HEK293 (cell line): ENCODE data around the gene ARID3A.

Source experiments
- CTCF ChIA-PET: fragments of 350-600 bp; formaldehyde crosslinking; extraction: SDS; loops from one replicate; lab custom pipeline; 2021; ENCODE audit warnings: antibody characterized with exemption; lab: Yijun Ruan, JAX
- POLR2A ChIA-PET: fragments of 300-600 bp; formaldehyde crosslinking; extraction: SDS; loops from one replicate; lab custom pipeline; 2020; ENCODE audit warnings: antibody characterized with exemption, inconsistent platforms; lab: Yijun Ruan, JAX
- H3K27ac ChIP-seq: fragments of 200-500 bp; sonication (Bioruptor generic); 2 replicates; pipeline ENCODE4 v1.5.1; 2014; ENCODE audit warnings: low read depth, low read length, control low read depth, inconsistent platforms; ENCODE audit errors: extremely low read depth
- H3K36me3 ChIP-seq, 2 experiments: fragments of 200-500 bp in 1 of 2; sonication (Bioruptor generic) in 1 of 2; 1 replicate in 1 of 2; 2 replicates in 1 of 2; pipeline ENCODE4 v1.5.1; 2014 to 2017; ENCODE audit warnings: inconsistent platforms in 2 of 2, low read length in 2 of 2; ENCODE audit not compliant: control insufficient read depth in 2 of 2, insufficient read depth in 1 of 2
- H3K4me1 ChIP-seq: fragments of 200-500 bp; sonication (Bioruptor generic); 2 replicates; pipeline ENCODE4 v1.5.1; 2014; ENCODE audit warnings: mild to moderate bottlenecking, low read length, inconsistent platforms; ENCODE audit not compliant: control insufficient read depth, insufficient read depth
- H3K4me3 ChIP-seq: 2 replicates; pipeline ENCODE4 v1.5.1; 2011; ENCODE audit warnings: low read depth, mild to moderate bottlenecking, control low read depth, low read length, moderate library complexity
- H3K9me3 ChIP-seq: fragments of 200-500 bp; sonication (Bioruptor generic); 2 replicates; pipeline ENCODE4 v1.5.1; 2014; ENCODE audit warnings: low read depth, low read length, inconsistent platforms; ENCODE audit not compliant: control insufficient read depth, insufficient read depth
- GLIS1 ChIP-seq: fragments of 450-650 bp; formaldehyde crosslinking; IDR thresholded peaks from 2 replicates; pipeline ENCODE4 v1.5.1; 2016; ENCODE audit warnings: missing biosample characterization, missing genetic modification characterization
- GLIS2 ChIP-seq: fragments of 450-650 bp; formaldehyde crosslinking; IDR thresholded peaks from 2 replicates; pipeline ENCODE4 v1.5.1; 2016; ENCODE audit warnings: missing biosample characterization, missing genetic modification characterization
- KLF10 ChIP-seq: fragments of 450-650 bp; IDR thresholded peaks from 2 replicates; pipeline ENCODE4 v1.5.1; 2018; ENCODE audit warnings: missing biosample characterization, mild to moderate bottlenecking, missing genetic modification characterization
- MZF1 ChIP-seq: fragments of 450-650 bp; formaldehyde crosslinking; IDR thresholded peaks from 2 replicates; pipeline ENCODE4 v1.5.1; 2017; ENCODE audit warnings: missing biosample characterization, missing genetic modification characterization, borderline replicate concordance
- OSR2 ChIP-seq: fragments of 450-650 bp; formaldehyde crosslinking; IDR thresholded peaks from 2 replicates; pipeline ENCODE4 v1.5.1; 2016; ENCODE audit warnings: missing biosample characterization, missing genetic modification characterization
- SALL2 ChIP-seq: fragments of 450-650 bp; formaldehyde crosslinking; IDR thresholded peaks from 2 replicates; pipeline ENCODE4 v1.5.0; 2017; ENCODE audit warnings: missing biosample characterization, mild to moderate bottlenecking, missing genetic modification characterization, borderline replicate concordance
- SP3 ChIP-seq: fragments of 450-650 bp; formaldehyde crosslinking; IDR thresholded peaks from 2 replicates; pipeline ENCODE4 v1.5.1; 2016; ENCODE audit warnings: missing biosample characterization, missing genetic modification characterization
- YY2 ChIP-seq: fragments of 450-650 bp; formaldehyde crosslinking; IDR thresholded peaks from 2 replicates; pipeline ENCODE4 v1.5.1; 2016; ENCODE audit warnings: missing biosample characterization, missing genetic modification characterization
- ZBTB20 ChIP-seq: fragments of 450-650 bp; formaldehyde crosslinking; IDR thresholded peaks from 2 replicates; pipeline ENCODE4 v1.5.1; 2016; ENCODE audit warnings: missing biosample characterization, missing genetic modification characterization
- ZBTB6 ChIP-seq: fragments of 450-650 bp; formaldehyde crosslinking; IDR thresholded peaks from 2 replicates; pipeline ENCODE4 v1.5.1; 2017; ENCODE audit warnings: missing biosample characterization, missing genetic modification characterization
- ZBTB7A ChIP-seq: fragments of 450-650 bp; formaldehyde crosslinking; IDR thresholded peaks from 2 replicates; pipeline ENCODE4 v1.5.1; 2016; ENCODE audit warnings: low read depth, missing biosample characterization, missing genetic modification characterization
- ZIC2 ChIP-seq: fragments of 450-650 bp; formaldehyde crosslinking; IDR thresholded peaks from 2 replicates; pipeline ENCODE4 v1.5.1; 2016; ENCODE audit warnings: missing biosample characterization, missing genetic modification characterization
- ZNF211 ChIP-seq: fragments of 450-650 bp; formaldehyde crosslinking; IDR thresholded peaks from 2 replicates; pipeline ENCODE4 v1.5.1; 2016; ENCODE audit warnings: low read depth, missing biosample characterization, missing genetic modification characterization
- ZNF214 ChIP-seq: fragments of 450-650 bp; formaldehyde crosslinking; IDR thresholded peaks from 2 replicates; pipeline ENCODE4 v1.5.1; 2017; ENCODE audit warnings: missing biosample characterization, mild to moderate bottlenecking, missing genetic modification characterization, borderline replicate concordance
- ZNF221 ChIP-seq: fragments of 450-650 bp; formaldehyde crosslinking; IDR thresholded peaks from 2 replicates; pipeline ENCODE4 v1.5.1; 2017; ENCODE audit warnings: missing biosample characterization, missing genetic modification characterization, borderline replicate concordance
- ZNF223 ChIP-seq: fragments of 450-650 bp; formaldehyde crosslinking; IDR thresholded peaks from 2 replicates; pipeline ENCODE4 v1.5.1; 2016; ENCODE audit warnings: missing biosample characterization, missing genetic modification characterization
- ZNF292 ChIP-seq: fragments of 450-650 bp; formaldehyde crosslinking; IDR thresholded peaks from 2 replicates; pipeline ENCODE4 v1.5.1; 2016; ENCODE audit warnings: low read depth, missing biosample characterization, missing genetic modification characterization, borderline replicate concordance
- ZNF404 ChIP-seq: fragments of 450-650 bp; formaldehyde crosslinking; IDR thresholded peaks from 2 replicates; pipeline ENCODE4 v1.5.1; 2017; ENCODE audit warnings: missing biosample characterization, missing genetic modification characterization
- ZNF423 ChIP-seq: fragments of 450-650 bp; formaldehyde crosslinking; IDR thresholded peaks from 2 replicates; pipeline ENCODE4 v1.5.1; 2016; ENCODE audit warnings: missing biosample characterization, missing genetic modification characterization
- ZNF548 ChIP-seq: fragments of 450-650 bp; formaldehyde crosslinking; IDR thresholded peaks from 2 replicates; pipeline ENCODE4 v1.5.1; 2016; ENCODE audit warnings: missing biosample characterization, missing genetic modification characterization
- ZNF677 ChIP-seq: fragments of 450-650 bp; IDR thresholded peaks from 2 replicates; pipeline ENCODE4 v1.5.0; 2018; ENCODE audit warnings: missing biosample characterization, mild to moderate bottlenecking, missing genetic modification characterization, moderate library complexity
- ZNF76 ChIP-seq: fragments of 450-650 bp; formaldehyde crosslinking; IDR thresholded peaks from 2 replicates; pipeline ENCODE4; 2016; ENCODE audit warnings: low read depth, missing biosample characterization, missing genetic modification characterization, borderline replicate concordance
- ZNF785 ChIP-seq: fragments of 450-650 bp; formaldehyde crosslinking; IDR thresholded peaks from 2 replicates; pipeline ENCODE4 v1.5.1; 2016; ENCODE audit warnings: missing biosample characterization, missing genetic modification characterization
- ZXDB ChIP-seq: fragments of 450-650 bp; formaldehyde crosslinking; IDR thresholded peaks from 2 replicates; pipeline ENCODE4 v1.5.1; 2016; ENCODE audit warnings: missing biosample characterization, missing genetic modification characterization
- TF ChIP-seq, protein P1 (sequence below): fragments of 450-650 bp; formaldehyde crosslinking; IDR thresholded peaks from 2 replicates; pipeline ENCODE4 v1.5.1; 2016; ENCODE audit warnings: missing biosample characterization, missing genetic modification characterization
- TF ChIP-seq, protein P2 (sequence below): fragments of 450-650 bp; IDR thresholded peaks from 2 replicates; pipeline ENCODE4 v1.5.1; 2018; ENCODE audit warnings: missing biosample characterization, missing genetic modification characterization
- TF ChIP-seq, protein P3 (sequence below): fragments of 450-650 bp; formaldehyde crosslinking; IDR thresholded peaks from 2 replicates; pipeline ENCODE4 v1.5.1; 2016; ENCODE audit warnings: missing biosample characterization, missing genetic modification characterization

ARID3A gene

DNA sequence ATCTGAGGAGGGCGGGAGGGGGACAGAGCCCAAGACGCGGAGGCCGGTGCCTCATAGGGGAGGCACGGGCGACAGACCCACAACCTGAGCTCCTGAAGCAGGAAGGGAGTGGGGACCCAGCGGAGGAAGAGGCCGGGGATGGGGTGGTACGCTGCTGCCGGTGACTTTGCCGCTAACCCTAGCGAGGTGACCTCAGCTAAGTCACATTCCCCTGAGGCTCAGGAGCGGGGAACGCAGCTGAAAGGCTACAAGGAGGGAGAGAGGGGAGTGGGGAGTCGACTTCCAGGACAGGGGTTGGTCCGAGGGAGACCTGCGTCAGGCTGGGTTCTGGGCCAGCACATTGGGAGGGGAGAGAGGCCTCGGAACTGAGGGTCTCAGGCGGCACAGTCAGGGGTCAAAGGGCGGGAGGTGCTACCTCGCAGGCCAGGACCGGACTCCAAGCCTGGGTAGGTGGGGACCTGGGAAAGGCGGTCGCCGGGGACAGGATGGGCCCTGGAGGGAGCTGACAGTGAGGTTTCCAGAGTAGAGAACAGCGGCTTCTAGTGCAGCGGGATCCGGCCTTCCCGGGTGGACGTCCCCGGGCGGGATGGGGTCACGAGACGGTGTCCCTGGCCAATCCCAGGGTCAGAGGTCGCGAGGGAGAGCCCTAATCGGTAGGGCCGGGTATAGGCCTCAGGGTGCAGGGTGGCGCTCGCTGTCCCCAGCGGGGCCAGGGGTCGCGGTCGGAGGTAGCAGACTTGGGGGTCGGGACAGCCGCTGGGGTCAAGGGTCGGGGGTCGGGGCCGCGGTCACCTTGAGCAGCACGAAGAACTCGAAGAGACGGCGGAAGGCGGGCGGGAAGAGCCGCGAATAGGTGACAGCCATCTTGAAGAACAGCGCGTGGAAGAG is 94.4 kb downstream of the ARID3A start (continued):
- TF ChIP-seq SP3 (no peak; the same call in 1 of the 2 replicates), ZBTB20 (peak; percentile 15; the same call in 1 of the 2 replicates), ZXDB (tag by site-specific recombination) (no peak), ZIC2 (tag by site-specific recombination) (no peak)
- TF ChIP-seq, protein P1, sequence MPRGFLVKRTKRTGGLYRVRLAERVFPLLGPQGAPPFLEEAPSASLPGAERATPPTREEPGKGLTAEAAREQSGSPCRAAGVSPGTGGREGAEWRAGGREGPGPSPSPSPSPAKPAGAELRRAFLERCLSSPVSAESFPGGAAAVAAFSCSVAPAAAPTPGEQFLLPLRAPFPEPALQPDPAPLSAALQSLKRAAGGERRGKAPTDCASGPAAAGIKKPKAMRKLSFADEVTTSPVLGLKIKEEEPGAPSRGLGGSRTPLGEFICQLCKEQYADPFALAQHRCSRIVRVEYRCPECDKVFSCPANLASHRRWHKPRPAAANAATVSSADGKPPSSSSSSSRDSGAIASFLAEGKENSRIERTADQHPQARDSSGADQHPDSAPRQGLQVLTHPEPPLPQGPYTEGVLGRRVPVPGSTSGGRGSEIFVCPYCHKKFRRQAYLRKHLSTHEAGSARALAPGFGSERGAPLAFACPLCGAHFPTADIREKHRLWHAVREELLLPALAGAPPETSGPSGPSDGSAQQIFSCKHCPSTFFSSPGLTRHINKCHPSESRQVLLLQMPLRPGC (tag by site-specific recombination), result no peak; the same call in 1 of the 2 replicates
- TF ChIP-seq, protein P2, sequence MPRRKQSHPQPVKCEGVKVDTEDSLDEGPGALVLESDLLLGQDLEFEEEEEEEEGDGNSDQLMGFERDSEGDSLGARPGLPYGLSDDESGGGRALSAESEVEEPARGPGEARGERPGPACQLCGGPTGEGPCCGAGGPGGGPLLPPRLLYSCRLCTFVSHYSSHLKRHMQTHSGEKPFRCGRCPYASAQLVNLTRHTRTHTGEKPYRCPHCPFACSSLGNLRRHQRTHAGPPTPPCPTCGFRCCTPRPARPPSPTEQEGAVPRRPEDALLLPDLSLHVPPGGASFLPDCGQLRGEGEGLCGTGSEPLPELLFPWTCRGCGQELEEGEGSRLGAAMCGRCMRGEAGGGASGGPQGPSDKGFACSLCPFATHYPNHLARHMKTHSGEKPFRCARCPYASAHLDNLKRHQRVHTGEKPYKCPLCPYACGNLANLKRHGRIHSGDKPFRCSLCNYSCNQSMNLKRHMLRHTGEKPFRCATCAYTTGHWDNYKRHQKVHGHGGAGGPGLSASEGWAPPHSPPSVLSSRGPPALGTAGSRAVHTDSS (tag by site-specific recombination), result no peak

- peak within 1 kb of the TSS; percentile 80 for H3K27ac ChIP-seq
- peaks cover 7% of the 10 kb centered on the region for H3K4me1 ChIP-seq
- peak within 1 kb of the TSS; percentile 86 for H3K4me3 ChIP-seq
- peaks cover 0 to 20% of the 10 kb centered on the region in 2 experiments; a peak in 1 of 3 replicates for H3K36me3 ChIP-seq
- ChIA-PET POLR2A (interaction anchor here (0.7 kb wide), 2 partner anchors 9 to 69 kb away, joined by 3 read pairs; no protein-coding TSS in a partner anchor), CTCF (interaction anchor here (0.6 to 1.1 kb wide), 3 partner anchors 44 to 92 kb away, joined by 3 read pairs; no protein-coding TSS in a partner anchor)
- no peaks in the 10 kb centered on the region for H3K9me3 ChIP-seq
- no peak for TF ChIP-seq ZBTB7A (tag by site-specific recombination)
- TF ChIP-seq MZF1 (tag by site-specific recombination), result no peak
- TF ChIP-seq SP3, result peak; percentile 93; the same call in 1 of the 2 replicates
- TF ChIP-seq GLIS1 (tag by site-specific recombination), result peak; percentile 95
- no peak for TF ChIP-seq ZNF548
- peak; percentile 97 for TF ChIP-seq GLIS2
- no peak for TF ChIP-seq ZNF292 (tag by site-specific recombination)
- no peak for TF ChIP-seq ZNF785
- 0 out of 2 replicates have a peak, but pooled peaks have one; percentile 53 for TF ChIP-seq ZNF677 (tag by site-specific recombination)
- no peak; the same call in 1 of the 2 replicates for TF ChIP-seq KLF10
- no peak for TF ChIP-seq ZNF214
- peak; percentile 81 for TF ChIP-seq ZIC2 (tag by site-specific recombination)
- peak; percentile 78 for TF ChIP-seq YY2 (tag by site-specific recombination)
- TF ChIP-seq ZNF221 (tag by site-specific recombination), result 0 out of 2 replicates have a peak, but pooled peaks have one; percentile 4
- no peak for TF ChIP-seq SALL2 (tag by site-specific recombination)
- TF ChIP-seq OSR2, result no peak
- peak; percentile 14; the same call in 1 of the 2 replicates for TF ChIP-seq ZBTB6 (tag by site-specific recombination)
- no peak for TF ChIP-seq ZNF223 (tag by site-specific recombination)
- no peak for TF ChIP-seq ZNF211
- peak; percentile 100 for TF ChIP-seq ZNF76 (tag by site-specific recombination)
- TF ChIP-seq ZNF404 (tag by site-specific recombination), result no peak
- peak; percentile 98 for TF ChIP-seq ZNF423 (tag by site-specific recombination)
- TF ChIP-seq, protein P3, sequence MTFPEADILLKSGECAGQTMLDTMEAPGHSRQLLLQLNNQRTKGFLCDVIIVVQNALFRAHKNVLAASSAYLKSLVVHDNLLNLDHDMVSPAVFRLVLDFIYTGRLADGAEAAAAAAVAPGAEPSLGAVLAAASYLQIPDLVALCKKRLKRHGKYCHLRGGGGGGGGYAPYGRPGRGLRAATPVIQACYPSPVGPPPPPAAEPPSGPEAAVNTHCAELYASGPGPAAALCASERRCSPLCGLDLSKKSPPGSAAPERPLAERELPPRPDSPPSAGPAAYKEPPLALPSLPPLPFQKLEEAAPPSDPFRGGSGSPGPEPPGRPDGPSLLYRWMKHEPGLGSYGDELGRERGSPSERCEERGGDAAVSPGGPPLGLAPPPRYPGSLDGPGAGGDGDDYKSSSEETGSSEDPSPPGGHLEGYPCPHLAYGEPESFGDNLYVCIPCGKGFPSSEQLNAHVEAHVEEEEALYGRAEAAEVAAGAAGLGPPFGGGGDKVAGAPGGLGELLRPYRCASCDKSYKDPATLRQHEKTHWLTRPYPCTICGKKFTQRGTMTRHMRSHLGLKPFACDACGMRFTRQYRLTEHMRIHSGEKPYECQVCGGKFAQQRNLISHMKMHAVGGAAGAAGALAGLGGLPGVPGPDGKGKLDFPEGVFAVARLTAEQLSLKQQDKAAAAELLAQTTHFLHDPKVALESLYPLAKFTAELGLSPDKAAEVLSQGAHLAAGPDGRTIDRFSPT, result peak; percentile 99
Measured at GRCh38 chr19:1020868-1021425, 95.1 kb downstream of the ARID3A start, which contains the start of gene TMEM259. Gene TMEM259, minus strand, starts transcription at chr19:1021123. Its CDS starts 127 bp downstream, at chr19:1020996.
